ENCODE measurements around the gene ATG16L2. TPM values are rescaled to one million over a fixed set of nuclear protein-coding genes. Genes with fewer than 3 reads are reported as not detected.
A peak's percentile ranks its signal among the peaks of the same experiment; 100 is the strongest.

The ATG16L2 gene
- total RNA-seq, 6 experiments from 2014 or later: 8.6 to 23.8 (median 15.4) TPM

- Histone ChIP-seq H3K4me3 (no peak overlapping the region), H3K9me3 (no peaks in the 10 kb centered on the region), H3K4me1 (peaks cover 0 to 81% (median 34%) of the 10 kb centered on the region in 4 donors), H3K27me3 (no peaks in the 10 kb centered on the region), H3K36me3 (peaks cover 0 to 10% (median 2%) of the 10 kb centered on the region in 4 donors), H3K27ac (no peak overlapping the region)
- WGBS (ENCODE audit: insufficient coverage, low coverage, low lambda C conversion rate, missing lambda C conversion rate): 28% methylated on average over 2 of the region's 4 CpGs
- TF ChIP-seq, protein P1, sequence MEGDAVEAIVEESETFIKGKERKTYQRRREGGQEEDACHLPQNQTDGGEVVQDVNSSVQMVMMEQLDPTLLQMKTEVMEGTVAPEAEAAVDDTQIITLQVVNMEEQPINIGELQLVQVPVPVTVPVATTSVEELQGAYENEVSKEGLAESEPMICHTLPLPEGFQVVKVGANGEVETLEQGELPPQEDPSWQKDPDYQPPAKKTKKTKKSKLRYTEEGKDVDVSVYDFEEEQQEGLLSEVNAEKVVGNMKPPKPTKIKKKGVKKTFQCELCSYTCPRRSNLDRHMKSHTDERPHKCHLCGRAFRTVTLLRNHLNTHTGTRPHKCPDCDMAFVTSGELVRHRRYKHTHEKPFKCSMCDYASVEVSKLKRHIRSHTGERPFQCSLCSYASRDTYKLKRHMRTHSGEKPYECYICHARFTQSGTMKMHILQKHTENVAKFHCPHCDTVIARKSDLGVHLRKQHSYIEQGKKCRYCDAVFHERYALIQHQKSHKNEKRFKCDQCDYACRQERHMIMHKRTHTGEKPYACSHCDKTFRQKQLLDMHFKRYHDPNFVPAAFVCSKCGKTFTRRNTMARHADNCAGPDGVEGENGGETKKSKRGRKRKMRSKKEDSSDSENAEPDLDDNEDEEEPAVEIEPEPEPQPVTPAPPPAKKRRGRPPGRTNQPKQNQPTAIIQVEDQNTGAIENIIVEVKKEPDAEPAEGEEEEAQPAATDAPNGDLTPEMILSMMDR (IDR thresholded peaks at IDR 0.05): no peak
- no peak for TF ChIP-seq POLR2A (IDR thresholded peaks at IDR 0.05)
- intact Hi-C loops (cut with DNase I): loop anchor here in 1 of 2 donors (10.0 kb wide), 1 partner anchor 47 kb away; no protein-coding TSS in a partner anchor
- ATAC-seq (no peak), DNase-seq (no peak)
Observed at GRCh38 chr11:72771507-72771906, 42.7 kb upstream of the ATG16L2 start.

DNA sequence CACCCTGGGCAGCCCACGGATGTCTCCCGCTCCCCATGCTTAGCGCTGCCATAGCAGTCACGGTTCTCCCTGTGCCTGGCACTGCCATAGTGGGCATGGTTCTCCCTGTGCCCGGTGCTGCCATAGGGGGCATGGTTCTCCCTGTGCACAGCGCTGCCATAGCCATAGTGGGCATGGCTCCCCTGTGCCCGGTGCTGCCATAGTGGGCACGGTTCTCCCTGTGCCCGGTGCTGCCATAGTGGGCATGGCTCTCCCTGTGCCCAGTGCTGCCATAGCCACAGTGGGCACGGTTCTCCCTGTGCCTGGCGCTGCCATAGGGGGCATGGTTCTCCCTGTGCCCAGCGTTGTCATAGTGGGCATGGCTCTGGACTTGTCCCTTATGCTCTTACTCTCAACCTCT lies 42.2 kb upstream of the ATG16L2 start:
- no peak for ATAC-seq
- TF ChIP-seq POLR2A (IDR thresholded peaks at IDR 0.05): no peak
- TF ChIP-seq, protein P1 (IDR thresholded peaks at IDR 0.05): no peak
- Histone ChIP-seq H3K27me3 (no peaks in the 10 kb centered on the region), H3K9me3 (no peaks in the 10 kb centered on the region), H3K36me3 (peaks cover 0 to 10% (median 2%) of the 10 kb centered on the region in 4 donors), H3K4me3 (no peak overlapping the region), H3K27ac (no peak overlapping the region), H3K4me1 (peaks cover 0 to 81% (median 34%) of the 10 kb centered on the region in 4 donors)
- intact Hi-C loops (cut with DNase I): loop anchor here in 1 of 2 donors (10.0 kb wide), 1 partner anchor 47 kb away; no protein-coding TSS in a partner anchor
- WGBS (ENCODE audit: insufficient coverage, low coverage, low lambda C conversion rate, missing lambda C conversion rate): no CpG with 5 or more reads among the region's 12 CpGs
- DNase-seq: no peak

GRCh38 chr11:72773291-72773690 lies 40.9 kb upstream of the ATG16L2 start:
- H3K4me1 ChIP-seq: peaks cover 0 to 76% (median 31%) of the 10 kb centered on the region in 4 donors
- peaks cover 0 to 10% (median 2%) of the 10 kb centered on the region in 4 donors for H3K36me3 ChIP-seq
- 0% methylated on average over 1 of the region's 5 CpGs for WGBS (ENCODE audit: insufficient coverage, low coverage, low lambda C conversion rate, missing lambda C conversion rate)
- intact Hi-C loops (cut with DNase I): loop anchor here in 1 of 2 donors (10.0 kb wide), 1 partner anchor 48 kb away; no protein-coding TSS in a partner anchor
- H3K27ac ChIP-seq: peak overlapping the region in 1 of 3 donors; percentile 29
- no peak overlapping the region for H3K4me3 ChIP-seq
- TF ChIP-seq, protein P1 (IDR thresholded peaks at IDR 0.05): no peak
- TF ChIP-seq POLR2A (IDR thresholded peaks at IDR 0.05): no peak
- H3K27me3 ChIP-seq: no peaks in the 10 kb centered on the region
- DNase-seq: no peak
- peak in 1 of 4 donors; percentile 16 for ATAC-seq
- H3K9me3 ChIP-seq: no peaks in the 10 kb centered on the region

- Histone ChIP-seq H3K27ac (no peak overlapping the region), H3K36me3 (peaks cover 0 to 10% (median 2%) of the 10 kb centered on the region in 4 donors), H3K27me3 (no peaks in the 10 kb centered on the region), H3K9me3 (no peaks in the 10 kb centered on the region), H3K4me3 (no peak overlapping the region), H3K4me1 (peaks cover 0 to 76% (median 32%) of the 10 kb centered on the region in 4 donors)
- intact Hi-C loops (cut with DNase I): loop anchor here in 1 of 2 donors (10.0 kb wide), 1 partner anchor 49 kb away; no protein-coding TSS in a partner anchor
- no peak for TF ChIP-seq POLR2A (IDR thresholded peaks at IDR 0.05)
- TF ChIP-seq, protein P1 (IDR thresholded peaks at IDR 0.05): no peak
- WGBS (ENCODE audit: insufficient coverage, low coverage, low lambda C conversion rate, missing lambda C conversion rate): 32% methylated on average over 4 of the region's 6 CpGs
- ATAC-seq (no peak), DNase-seq (no peak)
Observed at GRCh38 chr11:72773696-72774095, 40.5 kb upstream of the ATG16L2 start.
